Measurements from ENCODE around the gene WDR91.

The WDR91 gene

DNA sequence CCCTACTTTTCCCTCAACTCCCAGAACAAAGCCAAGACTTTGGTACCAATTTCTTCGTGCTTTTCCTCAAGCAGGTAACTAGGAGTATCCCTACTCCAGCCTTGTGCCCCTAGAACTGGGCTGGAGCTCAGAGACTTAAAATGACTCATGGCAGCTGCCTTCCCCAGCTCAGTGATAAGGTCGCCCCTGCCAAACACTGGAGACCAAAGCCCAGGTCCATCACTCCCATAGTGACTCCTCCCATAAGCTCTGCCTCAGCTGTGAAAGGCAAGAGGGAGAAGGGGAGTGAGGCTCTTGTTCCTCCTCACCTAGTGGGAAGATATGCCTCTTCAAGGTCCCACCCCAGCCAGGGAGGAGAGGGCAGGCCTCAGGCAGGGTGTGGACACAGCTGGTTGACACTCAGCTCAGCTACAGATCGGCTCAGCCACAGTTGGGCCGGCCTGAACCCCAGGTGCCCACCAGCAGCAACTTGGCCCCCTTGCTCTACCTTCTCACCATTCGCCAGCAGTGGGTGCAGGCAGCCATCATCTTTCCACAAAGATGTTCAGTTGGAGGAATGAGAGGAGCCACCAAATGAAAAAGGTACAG is 27.0 kb downstream of the WDR91 start:
- H3K27ac ChIP-seq, result no peak overlapping the region
- H3K9ac ChIP-seq, result no peak overlapping the region
- H3K36me3 ChIP-seq (ENCODE audit: insufficient read depth), result no peaks in the 10 kb centered on the region
- no peaks in the 10 kb centered on the region for H3K27me3 ChIP-seq (ENCODE audit: insufficient read depth, low read depth)
- no peaks in the 10 kb centered on the region for H4K20me1 ChIP-seq (ENCODE audit: insufficient read depth)
- no peak overlapping the region for H2AFZ ChIP-seq (ENCODE audit: low read depth)
- H3K4me2 ChIP-seq, result no peak overlapping the region
- no peak overlapping the region for H3K4me3 ChIP-seq (IDR thresholded peaks at IDR 0.05; ENCODE audit: insufficient read depth, low read depth, low read length)
- no peaks in the 10 kb centered on the region for H3K79me2 ChIP-seq (ENCODE audit: insufficient read depth, low read depth)
- H3K4me1 ChIP-seq (ENCODE audit: low read depth, poor library complexity, severe bottlenecking), result peaks cover 10% of the 10 kb centered on the region
- TF ChIP-seq, protein P1, sequence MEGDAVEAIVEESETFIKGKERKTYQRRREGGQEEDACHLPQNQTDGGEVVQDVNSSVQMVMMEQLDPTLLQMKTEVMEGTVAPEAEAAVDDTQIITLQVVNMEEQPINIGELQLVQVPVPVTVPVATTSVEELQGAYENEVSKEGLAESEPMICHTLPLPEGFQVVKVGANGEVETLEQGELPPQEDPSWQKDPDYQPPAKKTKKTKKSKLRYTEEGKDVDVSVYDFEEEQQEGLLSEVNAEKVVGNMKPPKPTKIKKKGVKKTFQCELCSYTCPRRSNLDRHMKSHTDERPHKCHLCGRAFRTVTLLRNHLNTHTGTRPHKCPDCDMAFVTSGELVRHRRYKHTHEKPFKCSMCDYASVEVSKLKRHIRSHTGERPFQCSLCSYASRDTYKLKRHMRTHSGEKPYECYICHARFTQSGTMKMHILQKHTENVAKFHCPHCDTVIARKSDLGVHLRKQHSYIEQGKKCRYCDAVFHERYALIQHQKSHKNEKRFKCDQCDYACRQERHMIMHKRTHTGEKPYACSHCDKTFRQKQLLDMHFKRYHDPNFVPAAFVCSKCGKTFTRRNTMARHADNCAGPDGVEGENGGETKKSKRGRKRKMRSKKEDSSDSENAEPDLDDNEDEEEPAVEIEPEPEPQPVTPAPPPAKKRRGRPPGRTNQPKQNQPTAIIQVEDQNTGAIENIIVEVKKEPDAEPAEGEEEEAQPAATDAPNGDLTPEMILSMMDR (conservative IDR thresholded peaks at IDR 0.05; ENCODE audit: low read depth, low read length), result no peak

DNA sequence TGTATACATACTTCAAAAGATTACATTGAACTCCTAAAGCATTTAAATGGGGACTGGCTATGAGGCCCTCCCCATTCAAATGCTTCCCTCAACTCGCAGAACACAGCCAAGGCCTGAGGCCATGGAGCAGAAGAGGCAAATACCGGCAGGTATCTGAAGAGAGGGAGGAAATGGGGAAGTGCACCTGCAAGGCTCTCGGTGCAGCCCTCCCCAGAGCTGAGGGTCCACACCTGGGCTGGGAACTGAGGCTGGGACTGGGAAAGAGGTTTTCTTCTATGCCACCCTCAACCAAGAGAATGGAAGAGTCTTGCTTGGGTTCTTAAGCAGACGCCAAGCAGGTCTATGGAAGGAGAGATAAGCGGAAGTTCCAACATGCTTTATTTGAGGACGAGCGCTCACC is 27.8 kb downstream of the WDR91 start:
- H3K27ac ChIP-seq, result no peak overlapping the region
- H2AFZ ChIP-seq (ENCODE audit: low read depth), result no peak overlapping the region
- H3K27me3 ChIP-seq (ENCODE audit: insufficient read depth, low read depth), result no peaks in the 10 kb centered on the region
- peaks cover 10% of the 10 kb centered on the region for H3K4me1 ChIP-seq (ENCODE audit: low read depth, poor library complexity, severe bottlenecking)
- H3K9ac ChIP-seq, result no peak overlapping the region
- H3K4me2 ChIP-seq, result no peak overlapping the region
- no peaks in the 10 kb centered on the region for H3K36me3 ChIP-seq (ENCODE audit: insufficient read depth)
- TF ChIP-seq, protein P1 (conservative IDR thresholded peaks at IDR 0.05; ENCODE audit: low read depth, low read length), result no peak
- H4K20me1 ChIP-seq (ENCODE audit: insufficient read depth), result no peaks in the 10 kb centered on the region
- no peaks in the 10 kb centered on the region for H3K79me2 ChIP-seq (ENCODE audit: insufficient read depth, low read depth)
- no peak overlapping the region for H3K4me3 ChIP-seq (IDR thresholded peaks at IDR 0.05; ENCODE audit: insufficient read depth, low read depth, low read length)

DNA sequence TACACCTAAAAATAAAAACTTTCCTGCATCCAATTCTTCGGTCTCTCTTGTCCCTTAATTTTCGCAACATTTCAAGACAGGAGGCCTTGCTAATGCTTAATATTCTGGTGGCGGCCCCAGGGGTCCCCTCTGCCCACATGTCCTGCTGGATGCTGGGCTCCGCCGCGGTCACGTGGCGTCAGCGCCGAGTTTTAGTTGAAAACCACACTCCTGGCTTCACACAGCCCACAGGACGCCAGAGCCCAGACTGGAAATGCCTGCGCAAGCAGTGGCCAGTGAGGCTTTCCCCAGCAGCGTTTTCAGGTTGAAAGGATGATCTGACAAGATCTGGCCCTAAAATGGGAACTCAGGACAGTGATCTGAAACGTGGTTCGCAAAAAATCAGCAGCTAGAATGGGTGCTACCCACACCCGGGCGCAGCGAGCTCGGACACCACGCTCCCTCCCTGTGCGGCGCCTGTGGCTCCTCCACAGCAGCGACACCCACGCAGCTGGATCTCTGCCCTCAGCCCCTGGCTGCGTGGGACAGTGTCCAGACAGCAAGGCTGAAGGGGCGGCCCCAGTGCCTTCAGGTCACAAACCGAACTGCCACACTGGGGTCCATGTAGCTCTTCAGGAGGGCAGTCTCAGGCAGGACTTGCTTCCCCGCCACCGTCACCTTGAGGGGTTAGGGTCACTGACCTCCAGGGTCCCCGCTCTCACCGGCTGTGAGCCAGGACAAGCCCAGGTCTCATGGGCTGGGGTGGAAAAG is 29.2 kb downstream of the WDR91 start:
- no peaks in the 10 kb centered on the region for H4K20me1 ChIP-seq (ENCODE audit: insufficient read depth)
- no peak overlapping the region for H3K4me3 ChIP-seq (IDR thresholded peaks at IDR 0.05; ENCODE audit: insufficient read depth, low read depth, low read length)
- H3K79me2 ChIP-seq (ENCODE audit: insufficient read depth, low read depth), result no peaks in the 10 kb centered on the region
- peaks cover 10% of the 10 kb centered on the region for H3K4me1 ChIP-seq (ENCODE audit: low read depth, poor library complexity, severe bottlenecking)
- H3K4me2 ChIP-seq, result no peak overlapping the region
- H3K27me3 ChIP-seq (ENCODE audit: insufficient read depth, low read depth), result no peaks in the 10 kb centered on the region
- H2AFZ ChIP-seq (ENCODE audit: low read depth), result no peak overlapping the region
- TF ChIP-seq, protein P1 (conservative IDR thresholded peaks at IDR 0.05; ENCODE audit: low read depth, low read length), result no peak
- H3K9ac ChIP-seq, result no peak overlapping the region
- no peak overlapping the region for H3K27ac ChIP-seq
- H3K36me3 ChIP-seq (ENCODE audit: insufficient read depth), result no peaks in the 10 kb centered on the region

DNA sequence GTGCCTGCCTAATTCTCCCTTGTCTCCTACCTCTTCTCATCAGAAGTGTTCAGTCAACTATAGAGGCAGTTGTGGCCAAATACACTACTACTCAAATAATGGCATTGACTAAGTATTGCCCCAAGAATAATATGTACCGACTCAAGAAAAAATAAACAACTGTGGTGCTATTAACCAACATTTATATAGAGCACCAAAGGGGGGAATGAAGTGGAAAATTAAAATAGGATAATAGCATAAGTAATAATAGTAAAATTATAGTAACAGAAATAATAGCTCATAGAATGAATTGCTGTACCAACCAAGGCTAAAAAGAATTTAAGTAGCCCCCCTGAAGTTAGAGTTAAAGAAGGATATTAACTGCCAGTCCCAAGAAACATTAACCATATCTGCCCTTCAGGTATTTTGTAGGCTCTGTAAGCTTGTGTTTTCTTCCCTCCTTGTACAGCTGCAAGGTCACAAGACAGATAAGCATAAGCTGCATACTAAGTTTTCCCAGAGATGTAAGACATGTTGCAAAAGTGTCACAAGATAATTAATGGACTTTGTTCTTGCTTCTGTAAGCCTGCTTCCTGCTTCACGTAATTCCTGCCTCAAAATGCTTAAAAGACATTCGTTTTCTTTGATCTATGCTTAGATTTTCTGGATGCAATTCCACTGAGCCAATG is 29.9 kb downstream of the WDR91 start:
- no peaks in the 10 kb centered on the region for H3K79me2 ChIP-seq (ENCODE audit: insufficient read depth, low read depth)
- H3K27me3 ChIP-seq (ENCODE audit: insufficient read depth, low read depth), result no peaks in the 10 kb centered on the region
- no peak overlapping the region for H3K4me3 ChIP-seq (IDR thresholded peaks at IDR 0.05; ENCODE audit: insufficient read depth, low read depth, low read length)
- peaks cover 10% of the 10 kb centered on the region for H3K4me1 ChIP-seq (ENCODE audit: low read depth, poor library complexity, severe bottlenecking)
- H4K20me1 ChIP-seq (ENCODE audit: insufficient read depth), result no peaks in the 10 kb centered on the region
- TF ChIP-seq, protein P1 (conservative IDR thresholded peaks at IDR 0.05; ENCODE audit: low read depth, low read length), result no peak
- no peak overlapping the region for H3K9ac ChIP-seq
- H2AFZ ChIP-seq (ENCODE audit: low read depth), result no peak overlapping the region
- no peak overlapping the region for H3K4me2 ChIP-seq
- no peak overlapping the region for H3K27ac ChIP-seq
- no peaks in the 10 kb centered on the region for H3K36me3 ChIP-seq (ENCODE audit: insufficient read depth)

Measured in KMS-11 (cell line).